Amniotic stem cell (primary cell): Measurements from ENCODE around the gene EXOSC10.
"Not testable (repeated sequence)": the region's sequence is repeated elsewhere in the genome, so short reads cannot be mapped to it uniquely, and the experiment has no call there.

Experiments used
- DNase-seq: peaks from one replicate; lab custom pipeline; 2025; lab: John Stamatoyannopoulos, UW

Gene EXOSC10

DNA sequence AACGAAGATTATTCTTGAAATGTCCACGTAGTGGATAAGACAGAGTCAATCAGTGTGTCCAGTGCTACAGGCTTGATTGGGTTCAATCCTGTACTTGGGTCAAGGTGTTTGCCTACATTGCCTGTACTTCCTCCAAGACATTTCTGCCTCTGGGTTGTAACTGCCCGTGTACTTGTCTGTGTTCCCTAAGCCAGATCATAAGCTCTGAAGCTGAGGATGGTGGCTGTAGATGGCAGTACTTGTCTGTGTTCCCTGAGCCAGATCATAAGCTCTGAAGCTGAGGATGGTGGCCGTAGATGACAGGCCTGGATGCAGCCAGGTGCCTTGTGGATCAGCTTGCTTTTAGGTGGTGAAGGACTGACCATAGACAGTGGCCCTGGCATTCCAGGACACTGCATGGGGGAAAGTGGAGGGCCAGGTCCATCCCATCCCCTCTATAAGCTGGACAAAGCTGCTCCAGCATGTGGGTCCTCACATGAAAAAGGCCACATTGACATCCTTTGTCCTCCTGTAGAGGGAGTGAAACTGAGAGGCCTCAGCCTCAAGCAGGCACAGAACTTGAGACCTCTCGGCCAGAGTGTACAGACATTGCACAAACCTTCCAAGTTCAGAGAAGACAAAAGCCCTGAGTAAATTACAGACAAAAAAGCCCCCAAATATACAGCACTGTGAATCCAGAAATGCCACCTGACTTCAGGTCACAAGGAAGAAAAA lies 37.9 kb downstream of the EXOSC10 start:
- no peak for DNase-seq

DNA sequence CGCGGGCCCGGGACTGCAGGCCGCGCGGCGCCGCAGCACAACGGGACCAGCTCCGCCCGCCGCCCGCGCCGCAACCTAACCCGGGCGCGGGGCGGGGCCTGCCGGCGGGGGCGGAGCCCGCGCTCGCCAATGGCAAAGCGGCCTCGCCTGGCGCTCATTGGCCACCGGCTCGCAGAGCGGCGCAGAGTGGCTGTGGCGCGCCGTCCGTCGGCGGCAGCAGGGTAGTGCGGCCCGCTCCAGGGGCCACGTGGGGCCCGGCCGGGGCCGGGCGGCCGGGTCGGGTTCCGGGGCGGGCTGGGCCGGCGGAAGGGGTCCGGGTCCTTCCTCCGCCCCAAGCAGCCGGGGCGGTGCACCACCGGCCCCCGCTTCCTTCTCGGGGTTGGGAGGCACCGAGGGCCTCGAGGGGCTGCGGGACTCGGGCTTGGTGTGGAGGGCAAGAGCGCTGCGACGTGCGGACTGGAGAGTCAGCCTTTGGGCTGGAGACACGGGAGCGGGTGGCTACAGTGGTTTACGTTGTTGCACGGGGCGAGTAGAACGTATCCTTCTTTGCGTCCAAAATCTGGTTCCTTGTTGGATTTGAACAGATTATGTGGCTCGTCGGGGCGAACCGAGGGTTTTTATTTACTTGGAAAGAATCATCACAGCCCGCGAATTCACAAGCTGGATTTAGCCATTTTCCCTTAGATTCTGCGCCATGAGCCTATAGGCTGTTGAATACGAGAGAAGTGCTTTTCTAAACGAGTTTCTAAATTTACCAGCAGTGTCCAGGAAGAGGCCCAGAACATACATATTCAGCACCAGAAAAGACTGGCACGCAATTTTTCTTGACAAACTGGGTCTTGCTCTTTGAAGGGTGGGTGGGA lies 39.5 kb downstream of the EXOSC10 start, which contains the start of gene SRM:
Gene SRM (minus strand): TSS at position 51 of the 863 bp plus-strand sequence. CDS start 75 bp downstream, outside the sequence.
- peak; percentile 75 for DNase-seq

DNA sequence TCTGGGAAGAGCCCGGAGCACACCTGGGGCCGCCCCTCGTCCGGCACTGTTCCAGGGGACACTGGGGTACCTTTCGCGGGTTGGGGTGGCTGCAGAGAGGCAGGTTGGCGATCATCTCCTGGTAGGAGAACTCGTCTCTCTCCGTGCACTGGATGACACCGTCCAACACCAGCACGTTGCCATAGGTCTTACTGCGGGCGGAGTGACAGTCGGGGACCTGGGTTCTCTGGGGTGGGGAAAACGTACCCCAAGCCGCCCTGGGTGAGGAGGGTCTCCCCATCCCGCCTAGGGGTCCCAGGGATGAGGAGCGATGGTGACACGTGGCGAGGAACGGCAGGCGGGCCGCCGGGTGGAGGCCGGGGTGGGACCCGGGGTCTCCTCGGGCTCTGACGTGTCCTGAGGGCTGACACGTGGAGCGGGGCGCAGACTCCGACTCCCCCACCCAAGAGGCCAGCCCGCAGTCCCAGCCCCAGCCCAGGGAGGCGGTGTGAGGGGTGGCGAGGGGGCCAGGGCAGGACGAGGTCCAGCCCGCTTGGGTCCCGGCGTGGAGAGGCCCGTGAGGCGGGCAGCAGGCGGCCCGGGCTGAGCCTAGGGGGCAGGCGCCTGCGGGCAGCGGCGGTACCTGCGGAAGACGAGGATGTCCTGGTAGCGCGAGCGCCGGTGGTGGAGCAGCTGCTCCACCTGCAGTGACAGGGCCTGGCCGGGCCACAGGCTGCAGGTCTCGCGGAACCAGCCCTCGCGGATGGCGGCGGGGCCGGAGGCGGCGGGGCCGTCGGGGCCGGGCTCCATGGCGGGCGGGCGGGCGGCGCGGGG lies 40.3 kb downstream of the EXOSC10 start:
- DNase-seq: no peak

DNA sequence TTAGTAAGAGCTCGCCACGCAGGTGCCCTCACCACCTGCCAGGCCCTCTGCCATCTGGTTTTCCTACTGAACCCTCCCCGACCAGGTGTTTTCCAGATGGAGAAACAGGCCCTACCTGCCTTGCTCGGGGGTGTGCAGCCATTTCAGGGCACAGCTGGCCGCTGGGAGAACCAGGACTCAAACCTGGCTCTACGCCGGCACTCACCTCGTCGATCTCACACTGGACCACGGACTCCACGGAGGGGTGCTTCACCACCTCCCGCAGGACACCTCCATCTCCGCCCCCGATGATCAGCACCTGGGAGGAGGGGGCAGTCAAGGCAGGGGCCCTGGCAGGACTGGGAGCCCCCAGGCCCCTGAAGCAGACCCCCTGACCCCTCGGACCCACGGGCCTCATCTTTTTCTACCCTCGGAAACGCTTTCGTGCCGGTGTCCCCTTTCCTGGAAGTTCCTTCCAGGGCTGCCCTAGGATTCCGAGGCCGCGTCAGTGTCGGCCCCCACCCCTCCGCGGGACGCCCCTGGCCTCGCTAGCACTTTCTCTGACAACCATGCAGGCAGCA lies 41.0 kb downstream of the EXOSC10 start:
- DNase-seq: no peak

DNA sequence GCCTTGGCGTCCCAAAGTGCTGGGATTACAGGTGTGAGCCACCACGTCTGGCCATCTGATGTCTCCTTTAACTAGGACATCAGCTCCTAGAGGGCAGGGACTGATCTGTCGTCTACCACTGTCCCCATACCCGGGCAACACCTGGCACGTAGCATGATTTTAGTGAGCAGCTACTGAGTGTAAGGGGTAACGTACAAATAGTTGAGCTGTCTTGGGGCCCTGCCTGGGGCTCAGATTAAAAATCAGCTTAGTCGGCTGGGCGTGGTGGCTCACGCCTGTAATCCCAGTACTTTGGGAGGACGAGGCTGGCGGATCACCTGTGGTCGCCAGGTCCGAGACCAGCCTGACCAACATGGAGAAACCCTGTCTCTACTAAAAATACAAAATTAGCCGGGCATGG lies 41.6 kb downstream of the EXOSC10 start:
- DNase-seq: no peak

DNA sequence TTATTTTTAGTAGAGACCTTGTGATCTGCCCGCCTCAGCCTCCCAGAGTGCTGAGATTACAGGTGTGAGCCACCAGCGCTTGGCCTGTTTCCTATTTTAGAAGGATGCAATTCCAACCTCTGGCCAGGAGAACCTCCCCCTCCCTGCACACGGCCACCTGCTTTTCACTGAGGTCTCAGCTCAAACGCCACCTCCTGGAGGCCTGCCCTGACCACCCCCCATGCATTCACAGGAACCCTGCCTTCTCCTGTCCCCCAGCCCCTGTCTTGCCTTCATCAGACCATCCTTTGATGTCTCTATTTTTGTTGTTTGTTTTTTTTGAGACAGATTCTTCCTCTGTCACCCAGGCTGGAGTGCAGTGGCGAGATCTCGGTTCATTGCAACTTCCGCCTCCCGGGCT lies 42.2 kb downstream of the EXOSC10 start:
- DNase-seq: no peak

DNA sequence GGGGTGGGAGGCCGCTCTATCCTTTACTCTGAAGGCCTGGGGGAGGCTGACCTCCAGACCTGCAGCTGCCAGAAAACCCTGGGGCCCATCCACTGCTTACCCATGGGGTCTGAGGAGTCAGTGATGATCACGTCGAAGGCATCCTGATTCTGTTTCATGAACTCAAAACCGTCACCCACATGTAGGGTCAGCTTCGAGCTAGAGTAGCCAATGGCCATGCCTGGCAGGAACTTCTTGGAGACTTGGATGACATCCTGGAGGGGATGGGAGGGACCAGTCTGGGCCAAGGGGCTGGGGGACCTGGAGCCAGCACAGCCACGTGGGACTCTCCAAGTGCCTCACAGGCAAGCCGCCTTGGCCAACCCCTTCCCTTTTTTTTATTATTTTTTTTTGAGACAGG lies 43.2 kb downstream of the EXOSC10 start:
- no peak for DNase-seq

DNA sequence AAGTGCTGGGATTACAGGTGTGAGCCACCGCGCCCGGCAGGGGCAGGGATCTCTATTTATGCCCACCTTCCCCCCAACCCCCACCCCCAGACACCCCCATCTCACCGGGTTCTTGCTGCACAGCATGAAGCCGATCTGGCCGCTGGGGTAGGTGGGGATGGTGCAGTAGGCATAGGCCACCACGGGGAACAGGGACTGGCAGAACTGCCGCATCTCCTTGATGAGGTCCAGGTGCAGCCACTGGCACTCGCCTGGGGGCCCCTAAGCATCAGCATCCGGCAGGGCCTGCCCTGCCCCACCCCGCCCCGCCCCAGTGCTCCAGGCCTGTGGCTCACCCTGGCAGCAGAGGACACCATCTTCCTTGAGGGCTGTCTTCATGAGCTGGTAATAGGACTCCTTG lies 44.0 kb downstream of the EXOSC10 start:
- no peak for DNase-seq

DNA sequence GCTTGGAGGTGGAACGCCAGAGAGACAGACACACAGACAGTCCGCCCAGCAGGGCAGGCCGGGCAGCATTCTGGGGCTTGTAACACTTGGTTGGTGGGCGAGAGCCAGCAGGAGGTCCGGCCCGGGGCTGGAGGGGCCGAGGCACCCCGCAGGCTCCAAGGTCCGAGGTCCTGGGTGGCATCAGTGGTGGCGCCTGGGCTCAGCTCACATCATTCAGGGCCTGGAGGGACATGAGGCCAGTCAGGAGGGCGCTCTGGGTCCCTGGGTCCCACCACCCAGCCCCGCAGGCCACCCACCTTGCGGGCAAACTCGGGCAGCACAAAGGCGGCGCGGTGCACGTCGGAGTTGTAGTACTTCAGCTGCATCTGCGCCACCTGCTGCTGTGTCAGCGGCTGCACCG lies 45.0 kb downstream of the EXOSC10 start:
- DNase-seq: no peak

DNA sequence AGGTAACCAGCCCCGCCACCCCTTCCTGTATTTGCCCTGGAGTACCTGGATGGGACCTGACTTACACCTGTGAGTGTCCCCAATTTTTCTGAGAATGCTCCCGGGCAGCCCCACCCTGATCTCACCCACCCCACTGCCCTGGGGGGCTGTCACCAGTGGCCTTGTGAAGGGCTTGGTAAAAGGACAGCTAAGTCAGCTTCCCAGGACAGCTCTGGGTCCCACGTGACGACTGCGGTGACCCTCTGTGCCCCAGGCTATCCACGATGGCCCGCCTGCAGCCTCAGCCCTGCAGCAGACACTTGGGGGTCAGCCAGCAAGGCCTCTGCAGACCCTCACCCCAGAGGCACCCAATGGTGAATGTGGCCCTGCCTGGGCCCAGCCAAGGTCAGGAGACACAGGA lies 45.5 kb downstream of the EXOSC10 start:
- no peak for DNase-seq

DNA sequence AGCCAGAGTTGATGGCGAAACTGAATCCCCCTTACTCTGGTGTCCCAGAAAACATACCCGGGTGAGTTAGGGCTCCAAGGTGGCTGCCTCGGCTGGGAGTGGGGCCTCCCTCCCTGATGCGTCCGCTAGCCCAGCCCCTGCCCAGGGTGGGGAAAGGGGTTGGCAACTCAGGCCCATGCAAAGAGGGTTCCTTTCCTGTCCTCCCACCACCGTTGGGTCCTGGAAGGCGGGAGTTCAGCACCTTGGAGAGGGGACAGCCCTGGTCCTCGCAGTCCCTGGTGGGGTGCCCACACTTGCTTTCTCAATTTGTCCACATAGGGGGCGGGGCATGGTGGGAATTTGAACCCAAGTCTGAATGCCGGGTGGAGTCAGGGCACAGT lies 45.9 kb downstream of the EXOSC10 start:
- DNase-seq: no peak

DNA sequence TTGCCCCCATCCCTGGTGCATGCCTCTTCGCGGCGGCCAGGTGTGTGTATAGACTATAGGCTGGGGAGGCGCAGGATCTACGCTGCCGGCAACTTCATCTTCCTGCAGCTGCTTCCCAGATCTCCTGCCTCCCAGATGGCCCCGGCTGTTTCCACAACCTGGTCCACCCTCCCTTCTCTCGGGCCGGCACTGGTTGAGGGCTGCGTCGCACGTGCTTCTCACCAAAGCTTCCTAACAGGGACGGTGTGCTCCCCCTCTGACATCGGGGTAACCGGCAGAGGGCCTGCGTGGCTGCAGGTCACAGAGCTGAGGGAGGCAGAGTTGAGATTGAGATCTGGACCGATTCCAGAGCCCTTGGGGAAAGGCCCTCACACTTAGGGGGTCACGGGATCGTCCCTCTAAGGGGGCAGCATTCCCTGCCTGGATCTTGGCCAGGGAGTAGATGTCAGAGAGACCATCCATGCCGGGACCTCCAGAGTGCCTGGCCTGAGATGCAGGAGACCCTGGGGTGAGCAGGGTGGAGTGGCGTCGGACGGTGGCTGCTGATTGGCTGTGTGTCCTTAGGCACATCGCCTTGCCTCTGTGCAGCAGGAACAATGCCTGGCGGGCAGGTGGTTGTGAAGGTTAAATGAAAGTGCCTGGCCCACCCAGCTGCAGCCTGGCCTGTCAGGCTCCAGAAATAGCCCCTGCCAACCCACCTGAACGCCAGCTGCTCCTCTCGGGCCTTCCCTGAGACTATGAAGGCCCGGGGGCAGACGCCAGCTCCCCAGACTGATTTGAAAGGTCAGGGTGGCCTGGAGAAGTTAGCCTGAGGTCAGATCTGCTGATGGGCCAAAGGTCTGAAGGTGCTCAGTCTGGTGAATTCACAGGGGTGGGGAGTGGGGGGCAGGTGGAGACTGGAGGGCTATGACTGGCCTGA lies 46.6 kb downstream of the EXOSC10 start:
- DNase-seq: no peak

DNA sequence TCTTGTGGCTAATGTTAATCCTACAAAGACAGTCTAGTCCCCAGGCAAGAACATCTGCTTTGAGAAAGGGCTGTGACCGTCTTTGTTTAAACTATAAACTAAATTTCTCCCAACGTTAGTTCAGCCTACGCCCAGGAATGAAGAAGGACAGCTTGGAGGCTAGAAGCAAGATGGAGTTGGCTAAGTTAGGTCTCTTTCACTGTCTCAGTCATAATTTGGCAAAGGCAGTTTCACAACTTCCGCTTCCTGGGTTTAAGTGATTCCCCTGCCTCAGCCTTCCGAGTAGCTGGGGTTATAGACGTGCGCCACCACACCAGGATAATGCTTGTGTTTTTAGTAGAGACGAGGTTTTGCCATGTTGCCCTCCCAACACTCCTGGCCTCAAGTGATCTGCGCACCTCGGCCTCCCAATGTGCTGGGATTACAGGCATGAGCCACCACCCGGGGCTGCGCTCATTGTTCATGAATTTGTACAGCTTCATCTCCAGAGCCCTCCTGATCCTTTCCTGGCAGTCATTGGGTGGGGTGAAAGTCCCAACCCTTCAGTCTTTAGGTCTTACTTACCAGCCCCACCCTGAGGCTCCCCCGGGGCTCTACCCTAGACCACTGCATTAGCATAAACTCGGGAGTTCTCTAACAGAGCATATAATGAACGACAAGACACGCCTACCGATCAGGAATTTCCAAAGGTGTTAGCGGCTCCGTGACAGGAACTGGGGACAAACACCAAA lies 47.7 kb downstream of the EXOSC10 start:
- no peak for DNase-seq

DNA sequence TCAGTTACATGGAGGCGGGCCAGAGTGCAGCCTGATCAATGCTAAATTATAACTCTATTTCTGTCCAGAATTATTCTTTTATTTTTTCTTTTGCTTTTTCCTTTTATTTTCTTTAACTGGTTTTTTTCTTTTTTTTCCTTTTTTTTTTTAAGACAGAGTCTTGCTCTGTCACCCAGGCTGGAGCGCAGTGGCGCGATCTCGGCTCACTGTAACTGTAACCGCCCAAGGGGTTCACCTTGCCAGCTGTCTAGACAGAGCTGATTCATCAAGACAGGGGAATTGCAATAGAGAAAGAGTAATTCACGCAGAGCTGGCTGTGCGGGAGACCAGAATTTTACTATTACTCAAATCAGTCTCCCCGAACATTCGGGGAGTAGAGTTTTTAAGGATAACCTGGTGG lies 48.5 kb downstream of the EXOSC10 start:
- DNase-seq: not testable (repeated sequence)

DNA sequence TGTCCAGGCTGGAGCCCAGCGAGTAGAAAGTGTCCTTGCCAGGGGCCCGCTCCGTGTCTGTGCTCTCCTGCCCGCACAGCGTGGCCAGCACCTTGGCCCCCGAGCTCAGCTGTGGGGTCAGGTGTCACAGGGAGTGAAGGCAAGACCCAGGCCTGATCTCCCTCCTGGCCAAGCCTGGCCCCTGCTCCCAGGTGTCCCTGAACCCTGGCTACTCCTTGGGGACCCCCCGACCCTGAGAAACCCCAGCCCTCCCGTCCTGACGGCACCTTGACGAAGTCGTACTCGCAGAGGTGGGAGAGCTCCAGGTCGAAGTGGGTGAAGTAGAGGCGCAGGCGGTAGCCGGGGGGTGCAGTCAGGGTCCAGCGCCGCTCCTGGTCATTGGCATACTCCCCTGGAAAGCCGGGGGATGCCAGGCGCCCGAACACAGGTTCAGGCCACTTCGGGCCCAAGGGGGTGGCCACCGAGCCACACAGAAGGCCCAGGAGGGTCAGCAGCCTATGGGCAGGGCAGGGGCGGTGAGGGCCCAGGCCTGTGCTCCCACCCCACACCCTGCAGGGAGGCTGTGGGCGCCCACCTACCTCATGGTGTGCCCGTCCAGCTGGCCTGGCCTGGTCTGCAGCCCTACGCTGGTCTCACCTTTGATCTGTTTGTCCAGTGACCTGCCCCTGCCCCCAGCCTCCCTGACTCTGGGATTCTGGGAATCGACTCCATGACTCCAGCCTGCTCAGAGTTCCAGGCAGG lies 52.9 kb downstream of the EXOSC10 start, which contains the start of gene MASP2:
Gene MASP2 (minus strand): TSS at position 615 of the 741 bp plus-strand sequence. CDS start 32 bp downstream, at position 583.
- DNase-seq: no peak

DNA sequence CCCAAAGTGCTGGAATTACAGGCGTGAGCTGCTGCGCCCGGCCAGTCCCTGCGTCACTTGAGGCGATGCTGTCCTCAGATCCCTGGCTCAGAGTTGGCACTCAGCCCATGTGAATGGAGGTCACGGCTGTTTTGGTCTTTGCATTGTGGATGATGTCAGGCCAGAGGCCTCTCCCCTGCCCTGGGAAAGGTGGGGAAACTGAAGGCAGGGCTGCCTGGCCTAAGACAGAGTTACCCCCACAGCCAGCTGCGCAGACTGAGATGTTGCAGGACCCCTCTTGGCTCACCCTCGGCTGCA lies 53.5 kb downstream of the EXOSC10 start:
- DNase-seq: no peak

DNA sequence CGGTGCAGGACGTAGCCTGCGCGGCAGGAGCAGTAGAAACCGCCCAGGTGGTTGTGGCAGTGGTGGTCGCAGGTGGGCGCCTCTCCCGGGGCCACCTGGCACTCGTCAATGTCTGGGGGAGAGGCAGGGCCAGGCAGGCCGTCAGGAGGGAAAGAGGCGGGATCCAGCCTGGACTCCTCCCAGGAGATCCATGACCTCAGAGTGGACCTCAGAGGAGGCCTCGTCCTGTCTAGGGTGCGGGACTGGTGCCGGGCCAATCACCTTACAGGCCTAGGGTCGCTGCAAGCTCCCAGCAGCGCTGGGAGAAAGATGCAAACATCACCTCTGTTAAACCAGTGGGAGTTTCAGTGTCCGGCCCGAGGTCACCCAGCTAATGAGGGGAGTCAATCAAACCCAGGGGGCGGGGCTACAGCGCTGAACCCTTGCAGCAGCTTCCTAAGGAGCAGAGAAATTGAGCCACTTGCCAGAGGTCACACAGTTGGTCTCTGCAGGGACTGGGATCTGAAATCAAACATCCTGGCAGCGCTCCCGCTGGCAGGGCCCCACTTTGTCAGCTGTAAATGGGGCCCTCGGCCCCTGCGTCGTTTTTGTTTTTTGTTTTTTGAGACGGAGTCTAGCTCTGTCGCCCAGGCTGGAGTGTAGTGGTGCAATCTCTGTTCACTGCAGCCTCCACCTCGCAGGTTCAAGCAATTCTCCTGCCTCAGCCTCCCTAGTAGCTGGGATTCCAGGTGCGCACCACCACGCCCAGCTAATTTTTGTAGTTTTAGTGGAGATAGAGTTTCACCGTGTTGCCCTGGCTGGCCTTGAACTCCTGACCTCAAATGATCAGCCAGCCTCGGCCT lies 54.0 kb downstream of the EXOSC10 start:
- no peak for DNase-seq

DNA sequence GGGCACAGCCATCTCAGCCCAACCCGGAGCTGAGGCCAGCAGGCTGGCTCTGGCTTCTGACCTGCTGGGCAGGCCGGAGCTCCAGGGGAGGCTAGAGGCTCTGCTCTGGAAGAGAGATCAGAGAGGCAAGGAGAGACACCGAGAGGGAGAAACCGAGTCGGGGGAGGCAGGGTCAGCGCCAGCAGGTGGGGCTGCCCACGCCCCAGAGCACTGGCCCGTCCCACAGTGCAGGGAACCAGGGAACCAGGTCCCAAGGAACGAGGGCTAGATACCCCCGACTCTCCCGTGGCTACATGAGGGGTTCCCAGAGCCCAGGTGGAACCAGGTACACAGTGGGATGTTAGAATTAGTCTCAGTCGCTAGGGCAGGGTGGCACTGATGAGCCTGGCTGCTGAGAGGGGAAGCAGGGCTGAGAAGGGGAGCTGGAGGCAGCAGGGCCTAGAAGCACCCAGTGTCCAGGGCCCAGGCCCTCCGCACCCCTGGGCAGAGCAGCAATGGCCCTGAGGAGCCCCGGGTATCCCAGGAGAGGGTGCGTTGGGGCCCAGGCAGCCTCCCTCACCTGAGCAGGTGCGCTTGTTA lies 54.7 kb downstream of the EXOSC10 start:
- DNase-seq: no peak
